ENCODE results near the gene CKM. TPM values are rescaled to one million over a fixed set of nuclear protein-coding genes. Genes with fewer than 3 reads are reported as not detected.

CKM gene
- total and polyA plus RNA-seq, 3 experiments from 2014 or later = 0.13 TPM; not detected in 2

DNA sequence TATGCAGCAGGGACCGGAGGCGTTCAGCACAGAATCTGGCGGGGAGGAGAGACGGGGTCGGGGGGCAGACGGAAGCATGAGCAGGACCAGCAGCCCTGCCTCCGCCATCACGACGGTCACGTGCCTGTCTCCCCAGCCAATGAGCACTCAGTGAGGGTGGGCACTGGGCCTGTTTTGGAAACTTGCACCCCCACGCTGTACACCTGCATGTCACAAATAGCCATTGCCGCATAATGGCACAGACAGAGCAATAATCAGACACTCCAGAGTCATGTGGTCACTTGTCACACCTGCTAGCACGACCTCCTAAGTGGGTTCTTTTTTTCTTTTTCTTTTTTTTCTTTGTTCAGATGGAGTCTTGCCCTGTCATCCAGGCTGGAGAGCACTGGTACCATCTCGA is 38.9 kb upstream of the CKM start:
- Mint-ChIP-seq H3K4me1 (no peaks in the 10 kb centered on the region), H3K27ac (peak overlapping the region in 1 of 8 donors; percentile 24), H3K4me3 (no peak overlapping the region), H3K36me3 (peaks cover 4 to 48% (median 6%) of the 10 kb centered on the region in 3 donors), H3K9me3 (no peaks in the 10 kb centered on the region), H3K27me3 (no peaks in the 10 kb centered on the region)
- ChIA-PET POLR2A (no interaction called here), CTCF (no interaction called here)
- H3K36me3 ChIP-seq (ENCODE audit: insufficient read depth, low read length) = no peaks in the 10 kb centered on the region
- no peaks in the 10 kb centered on the region for H3K9me3 ChIP-seq (ENCODE audit: low read length)
- H3K27ac ChIP-seq (ENCODE audit: low read depth, low read length) = no peak overlapping the region
- DNase-seq = no peak
- H3K4me1 ChIP-seq (ENCODE audit: insufficient read depth, low read length) = no peaks in the 10 kb centered on the region
- H3K27me3 ChIP-seq (ENCODE audit: insufficient read depth, low read length, poor library complexity, severe bottlenecking) = no peaks in the 10 kb centered on the region
- no peak overlapping the region for H3K4me3 ChIP-seq (ENCODE audit: low read length)

DNA sequence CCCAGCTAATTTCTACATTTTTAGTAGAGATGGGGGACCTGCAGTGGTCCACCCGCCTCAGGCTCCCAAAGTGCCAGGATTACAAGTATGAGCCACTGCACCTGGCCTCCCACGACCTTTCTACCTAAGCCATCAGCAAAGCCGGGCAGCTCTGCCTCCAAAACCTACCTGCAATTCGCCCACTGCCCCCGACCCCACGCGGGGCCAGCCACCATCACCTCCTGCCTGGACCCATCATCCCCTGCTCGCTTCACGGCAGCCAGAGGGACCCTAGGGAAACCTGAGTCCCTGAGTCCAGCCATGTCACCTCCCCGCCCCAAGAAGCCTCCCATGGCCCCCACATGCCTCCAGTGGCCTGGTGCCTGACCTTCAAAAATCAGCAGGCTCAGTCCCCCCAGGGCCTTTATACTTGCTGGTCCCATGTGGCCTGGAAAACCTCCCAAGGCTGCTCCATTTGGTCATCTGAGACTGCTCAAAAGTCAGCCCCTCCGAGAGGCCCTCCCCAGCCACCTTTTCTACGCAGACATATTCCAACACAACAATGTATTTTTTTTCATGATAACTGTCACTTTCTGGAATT is 35.6 kb upstream of the CKM start:
- H3K27me3 ChIP-seq (ENCODE audit: insufficient read depth, low read length, poor library complexity, severe bottlenecking) = no peaks in the 10 kb centered on the region
- H3K27me3 Mint-ChIP-seq = no peaks in the 10 kb centered on the region
- H3K27ac ChIP-seq (ENCODE audit: low read depth, low read length) = no peak overlapping the region
- POLR2A ChIA-PET = no interaction called here
- no peaks in the 10 kb centered on the region for H3K36me3 ChIP-seq (ENCODE audit: insufficient read depth, low read length)
- H3K4me1 Mint-ChIP-seq = peaks cover 0 to 6% (median 0%) of the 10 kb centered on the region in 3 donors
- H3K4me1 ChIP-seq (ENCODE audit: insufficient read depth, low read length) = no peaks in the 10 kb centered on the region
- H3K9me3 Mint-ChIP-seq = no peaks in the 10 kb centered on the region
- DNase-seq = no peak
- no peak overlapping the region for H3K4me3 ChIP-seq (ENCODE audit: low read length)
- H3K36me3 Mint-ChIP-seq = peaks cover 4 to 65% (median 9%) of the 10 kb centered on the region in 3 donors
- no peaks in the 10 kb centered on the region for H3K9me3 ChIP-seq (ENCODE audit: low read length)
- CTCF ChIA-PET = no interaction called here
- no peak overlapping the region for H3K27ac Mint-ChIP-seq
- H3K4me3 Mint-ChIP-seq = no peak overlapping the region

DNA sequence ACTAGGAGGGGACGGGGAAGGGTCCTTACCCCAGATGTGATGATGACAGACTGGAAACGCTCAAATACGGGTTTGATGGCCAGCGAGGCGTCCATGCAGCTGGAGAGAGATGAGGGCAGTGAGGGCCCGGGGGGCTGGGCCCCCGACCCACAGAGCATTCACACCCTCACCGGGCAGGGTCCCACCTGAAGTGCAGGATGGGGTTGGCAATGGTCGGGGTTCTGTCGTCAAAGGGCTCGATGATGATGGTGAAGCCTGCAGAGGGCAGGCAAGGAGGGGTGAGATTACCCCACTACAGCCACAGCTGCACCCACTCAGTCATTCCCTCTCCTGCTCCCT is 34.7 kb upstream of the CKM start:
- Histone ChIP-seq H3K4me1 (ENCODE audit: insufficient read depth, low read length) (no peaks in the 10 kb centered on the region), H3K4me3 (ENCODE audit: low read length) (no peak overlapping the region), H3K27ac (ENCODE audit: low read depth, low read length) (no peak overlapping the region), H3K9me3 (ENCODE audit: low read length) (no peaks in the 10 kb centered on the region), H3K36me3 (ENCODE audit: insufficient read depth, low read length) (no peaks in the 10 kb centered on the region), H3K27me3 (ENCODE audit: insufficient read depth, low read length, poor library complexity, severe bottlenecking) (no peaks in the 10 kb centered on the region)
- no peak overlapping the region for H3K27ac Mint-ChIP-seq
- DNase-seq = no peak
- ChIA-PET CTCF (no interaction called here), POLR2A (no interaction called here)
- no peaks in the 10 kb centered on the region for H3K9me3 Mint-ChIP-seq
- no peaks in the 10 kb centered on the region for H3K27me3 Mint-ChIP-seq
- no peak overlapping the region for H3K4me3 Mint-ChIP-seq
- H3K36me3 Mint-ChIP-seq = peaks cover 4 to 69% (median 9%) of the 10 kb centered on the region in 3 donors
- H3K4me1 Mint-ChIP-seq = peaks cover 0 to 6% (median 0%) of the 10 kb centered on the region in 3 donors

DNA sequence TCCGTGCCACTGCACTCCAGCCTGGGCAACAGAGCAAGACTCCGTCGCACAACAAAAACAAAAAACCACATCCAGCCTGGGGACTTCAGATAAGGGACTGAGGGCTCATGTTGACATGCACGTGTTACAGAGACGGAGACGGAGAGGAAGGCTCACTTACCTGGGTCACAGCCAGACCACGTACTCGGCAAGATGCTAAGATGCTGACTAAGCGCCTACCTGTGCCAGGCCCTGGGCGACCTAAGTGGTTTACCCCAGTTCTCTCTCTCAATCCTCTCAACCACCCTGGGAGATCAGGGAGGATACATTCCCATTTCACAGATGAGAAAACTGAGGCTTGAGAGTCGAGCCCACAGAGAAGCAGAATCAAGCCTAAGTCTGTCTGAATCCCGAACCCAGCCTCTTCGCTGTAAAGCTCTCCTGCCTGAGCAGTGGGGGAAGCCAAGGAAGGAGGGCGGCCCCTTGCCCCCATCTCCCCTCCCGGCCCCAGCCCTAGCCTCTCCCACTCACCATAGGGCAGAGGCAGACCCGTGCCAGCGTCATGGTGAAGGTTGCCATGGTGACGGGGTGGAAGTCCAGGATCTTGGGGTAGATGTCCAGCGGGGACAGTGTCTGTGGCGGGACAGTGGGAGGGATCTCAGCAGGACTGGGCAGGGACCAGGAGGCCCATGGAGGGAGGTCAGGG is 34.2 kb upstream of the CKM start:
- H3K27ac ChIP-seq (ENCODE audit: low read depth, low read length) = no peak overlapping the region
- CTCF ChIA-PET = no interaction called here
- no peaks in the 10 kb centered on the region for H3K27me3 ChIP-seq (ENCODE audit: insufficient read depth, low read length, poor library complexity, severe bottlenecking)
- DNase-seq = no peak
- POLR2A ChIA-PET = no interaction called here
- no peaks in the 10 kb centered on the region for H3K36me3 ChIP-seq (ENCODE audit: insufficient read depth, low read length)
- Mint-ChIP-seq H3K27ac (no peak overlapping the region), H3K27me3 (no peaks in the 10 kb centered on the region), H3K9me3 (no peaks in the 10 kb centered on the region), H3K4me1 (peaks cover 0 to 6% (median 0%) of the 10 kb centered on the region in 3 donors), H3K4me3 (no peak overlapping the region), H3K36me3 (peaks cover 4 to 69% (median 7%) of the 10 kb centered on the region in 3 donors)
- no peaks in the 10 kb centered on the region for H3K9me3 ChIP-seq (ENCODE audit: low read length)
- H3K4me3 ChIP-seq (ENCODE audit: low read length) = no peak overlapping the region
- H3K4me1 ChIP-seq (ENCODE audit: insufficient read depth, low read length) = no peaks in the 10 kb centered on the region

DNA sequence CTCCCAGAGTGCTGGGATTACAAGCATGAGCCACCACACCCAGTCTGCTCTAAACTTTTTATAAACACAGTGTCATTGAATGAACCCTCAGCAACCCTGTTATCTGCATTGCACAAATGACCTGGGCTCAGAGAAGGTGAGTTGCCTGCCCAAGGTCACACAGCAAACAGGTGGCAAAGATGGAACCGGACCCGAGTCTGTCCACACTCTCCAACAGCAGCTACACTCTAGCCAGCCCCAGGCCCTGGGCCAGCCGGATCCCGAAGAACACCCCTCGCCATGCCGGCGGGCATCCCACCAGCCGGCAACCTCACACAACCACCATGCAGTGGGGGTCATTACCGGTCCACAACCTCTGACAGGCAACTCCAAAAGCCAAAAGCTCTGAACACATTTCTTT is 33.2 kb upstream of the CKM start:
- CTCF ChIA-PET = no interaction called here

DNA sequence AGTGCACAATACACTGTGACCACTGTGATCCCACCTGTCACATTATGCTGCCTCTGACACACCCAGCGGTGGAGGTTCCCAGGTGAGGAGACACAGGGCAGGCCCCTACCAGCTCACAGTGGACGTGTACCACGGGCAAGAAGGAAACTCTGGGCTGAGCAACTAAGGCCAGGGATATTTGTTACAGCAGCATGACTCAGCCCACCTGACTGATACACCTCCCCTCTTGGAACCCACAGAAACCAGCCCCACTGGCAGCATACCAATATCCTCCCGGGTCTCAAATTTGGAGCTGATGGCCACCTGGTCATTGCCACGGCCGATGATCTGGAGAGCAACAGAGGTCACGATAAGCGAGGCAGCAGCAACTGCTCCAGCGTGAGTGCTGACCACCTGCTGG is 32.7 kb upstream of the CKM start:
- H3K4me1 ChIP-seq (ENCODE audit: insufficient read depth, low read length) = no peaks in the 10 kb centered on the region
- peak overlapping the region in 1 of 7 donors; percentile 63 for H3K4me3 Mint-ChIP-seq
- no peak for DNase-seq
- peaks cover 0 to 6% (median 0%) of the 10 kb centered on the region in 3 donors for H3K4me1 Mint-ChIP-seq
- no peak overlapping the region for H3K4me3 ChIP-seq (ENCODE audit: low read length)
- peak overlapping the region in 4 of 8 donors; percentile 22 to 63 (median 32) for H3K27ac Mint-ChIP-seq
- H3K9me3 ChIP-seq (ENCODE audit: low read length) = no peaks in the 10 kb centered on the region
- ChIA-PET POLR2A (interaction anchor here (0.5 kb wide), 1 partner anchor 777 kb away, joined by 3 read pairs; no protein-coding TSS in a partner anchor), CTCF (no interaction called here)
- H3K36me3 ChIP-seq (ENCODE audit: insufficient read depth, low read length) = no peaks in the 10 kb centered on the region
- no peak overlapping the region for H3K27ac ChIP-seq (ENCODE audit: low read depth, low read length)
- H3K27me3 Mint-ChIP-seq = no peaks in the 10 kb centered on the region
- H3K36me3 Mint-ChIP-seq = peaks cover 0 to 71% (median 7%) of the 10 kb centered on the region in 3 donors
- H3K27me3 ChIP-seq (ENCODE audit: insufficient read depth, low read length, poor library complexity, severe bottlenecking) = no peaks in the 10 kb centered on the region
- H3K9me3 Mint-ChIP-seq = no peaks in the 10 kb centered on the region

More for the DNA sequence above, 33.2 kb upstream of the CKM start:
- H3K9me3 ChIP-seq (ENCODE audit: low read length) = no peaks in the 10 kb centered on the region
- no peaks in the 10 kb centered on the region for H3K27me3 ChIP-seq (ENCODE audit: insufficient read depth, low read length, poor library complexity, severe bottlenecking)
- H3K27me3 Mint-ChIP-seq = no peaks in the 10 kb centered on the region
- no peaks in the 10 kb centered on the region for H3K9me3 Mint-ChIP-seq
- H3K4me3 Mint-ChIP-seq = no peak overlapping the region
- no peak overlapping the region for H3K4me3 ChIP-seq (ENCODE audit: low read length)
- no peaks in the 10 kb centered on the region for H3K36me3 ChIP-seq (ENCODE audit: insufficient read depth, low read length)
- no peaks in the 10 kb centered on the region for H3K4me1 ChIP-seq (ENCODE audit: insufficient read depth, low read length)
- POLR2A ChIA-PET = no interaction called here
- no peak overlapping the region for H3K27ac Mint-ChIP-seq
- no peak for DNase-seq
- peaks cover 0 to 6% (median 0%) of the 10 kb centered on the region in 3 donors for H3K4me1 Mint-ChIP-seq
- H3K36me3 Mint-ChIP-seq = peaks cover 0 to 69% (median 6%) of the 10 kb centered on the region in 3 donors
- no peak overlapping the region for H3K27ac ChIP-seq (ENCODE audit: low read depth, low read length)

DNA sequence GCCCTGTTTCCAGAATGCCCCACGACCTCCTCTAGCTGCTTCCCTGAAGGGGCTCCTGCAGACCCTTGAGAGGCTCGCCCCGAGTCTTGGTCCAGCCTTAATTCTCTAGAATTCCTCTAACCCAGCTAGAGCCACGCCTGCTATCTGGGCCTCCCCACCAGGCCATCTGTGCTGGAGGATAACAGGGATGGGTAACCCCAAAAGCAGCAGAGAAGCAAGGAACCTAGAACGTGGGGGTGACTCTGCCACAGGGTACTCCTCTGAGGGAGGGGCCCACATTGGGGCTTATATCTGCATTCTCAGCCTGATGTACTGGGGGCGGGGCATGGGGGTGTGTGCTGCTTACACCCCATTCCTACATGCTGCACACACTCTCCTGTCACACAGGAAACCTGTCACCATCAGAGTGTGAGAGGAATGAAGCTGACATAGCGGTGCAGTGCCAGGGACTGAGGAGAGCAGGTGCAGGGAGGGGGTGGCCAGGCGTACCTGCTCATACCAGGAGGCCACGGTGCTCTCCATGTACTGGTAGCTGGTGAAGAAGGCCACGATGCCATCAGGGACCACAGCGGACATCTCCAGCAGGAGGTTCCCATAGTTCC is 31.7 kb upstream of the CKM start:
- H3K4me3 Mint-ChIP-seq = no peak overlapping the region
- H3K4me1 ChIP-seq (ENCODE audit: insufficient read depth, low read length) = no peaks in the 10 kb centered on the region
- H3K4me1 Mint-ChIP-seq = peaks cover 0 to 6% (median 0%) of the 10 kb centered on the region in 3 donors
- H3K4me3 ChIP-seq (ENCODE audit: low read length) = no peak overlapping the region
- H3K27ac ChIP-seq (ENCODE audit: low read depth, low read length) = no peak overlapping the region
- no peaks in the 10 kb centered on the region for H3K36me3 ChIP-seq (ENCODE audit: insufficient read depth, low read length)
- H3K27ac Mint-ChIP-seq = peak overlapping the region in 2 of 8 donors; percentile 54 to 63
- POLR2A ChIA-PET = no interaction called here
- H3K9me3 Mint-ChIP-seq = no peaks in the 10 kb centered on the region
- CTCF ChIA-PET = no interaction called here
- H3K36me3 Mint-ChIP-seq = peaks cover 0 to 70% (median 7%) of the 10 kb centered on the region in 3 donors
- DNase-seq = no peak
- no peaks in the 10 kb centered on the region for H3K9me3 ChIP-seq (ENCODE audit: low read length)
- H3K27me3 Mint-ChIP-seq = peaks cover 0 to 1% of the 10 kb centered on the region in 2 donors
- H3K27me3 ChIP-seq (ENCODE audit: insufficient read depth, low read length, poor library complexity, severe bottlenecking) = no peaks in the 10 kb centered on the region

DNA sequence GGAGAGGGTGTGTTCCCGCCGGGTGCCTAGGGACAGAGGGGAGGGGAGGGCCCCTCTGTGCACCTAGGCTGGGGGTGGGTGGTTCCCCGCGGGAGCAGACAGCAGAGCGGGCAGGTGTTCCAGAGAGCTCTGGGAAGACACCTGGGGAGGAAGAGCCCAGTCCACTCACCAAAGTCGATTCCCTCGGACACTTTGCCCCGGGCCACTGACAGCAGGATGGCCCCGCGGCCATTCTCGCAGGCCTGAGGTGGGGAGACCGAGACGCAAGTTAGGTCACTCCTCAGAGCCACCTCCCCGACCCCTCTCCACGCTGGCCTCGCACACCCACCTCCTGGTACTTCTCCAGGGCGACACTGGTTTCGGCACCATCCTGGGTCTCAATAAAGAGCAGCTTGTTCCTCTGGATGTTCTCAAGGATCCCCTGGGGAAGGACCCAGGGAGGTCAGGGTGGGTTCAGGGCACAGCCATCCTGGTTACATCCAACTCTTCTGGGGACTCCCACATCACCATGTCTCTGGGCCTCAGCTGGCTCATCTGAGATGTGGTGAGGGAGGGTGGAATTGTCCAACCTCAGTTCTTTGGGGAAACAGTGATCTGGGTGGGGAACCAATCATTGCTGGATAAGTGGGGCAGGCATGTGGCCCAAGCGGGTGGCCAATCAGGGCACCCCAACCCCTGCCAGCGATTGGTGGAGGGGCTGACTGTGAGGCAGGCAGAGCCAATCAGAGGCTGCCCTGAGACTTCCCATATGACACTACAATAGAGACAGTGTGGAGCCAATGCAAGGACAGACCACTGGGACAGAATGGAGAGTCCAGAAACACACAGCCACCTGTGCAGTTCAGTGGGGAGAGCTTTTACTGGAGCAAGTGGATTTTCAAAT is 30.5 kb upstream of the CKM start:
- H3K27ac ChIP-seq (ENCODE audit: low read depth, low read length) = no peak overlapping the region
- ChIA-PET CTCF (no interaction called here), POLR2A (no interaction called here)
- no peaks in the 10 kb centered on the region for H3K4me1 ChIP-seq (ENCODE audit: insufficient read depth, low read length)
- DNase-seq = no peak
- no peaks in the 10 kb centered on the region for H3K27me3 ChIP-seq (ENCODE audit: insufficient read depth, low read length, poor library complexity, severe bottlenecking)
- Mint-ChIP-seq H3K9me3 (no peaks in the 10 kb centered on the region), H3K4me1 (peaks cover 0 to 6% (median 0%) of the 10 kb centered on the region in 3 donors), H3K4me3 (no peak overlapping the region), H3K36me3 (peaks cover 0 to 59% (median 7%) of the 10 kb centered on the region in 3 donors), H3K27me3 (peaks cover 0 to 1% of the 10 kb centered on the region in 2 donors), H3K27ac (no peak overlapping the region)
- no peaks in the 10 kb centered on the region for H3K9me3 ChIP-seq (ENCODE audit: low read length)
- H3K36me3 ChIP-seq (ENCODE audit: insufficient read depth, low read length) = no peaks in the 10 kb centered on the region
- no peak overlapping the region for H3K4me3 ChIP-seq (ENCODE audit: low read length)

Measured in CD8-positive, alpha-beta memory T cell (primary cell).